Neuron (in vitro differentiated cells): ENCODE results near the gene ITPR2.

Source experiments
- H2AFZ ChIP-seq: one replicate; pipeline ENCODE4 v1.6.1; 2013; ENCODE audit warnings: low read depth, mild to moderate bottlenecking, inconsistent platforms, low read length, moderate library complexity
- H3K27me3 ChIP-seq: one replicate; pipeline ENCODE4 v1.6.1; 2013; ENCODE audit warnings: low read length; ENCODE audit not compliant: insufficient read depth
- H3K36me3 ChIP-seq: one replicate; pipeline ENCODE4 v1.6.1; 2013; ENCODE audit warnings: low read length; ENCODE audit not compliant: insufficient read depth
- H3K4me1 ChIP-seq: one replicate; pipeline ENCODE4 v1.6.1; 2013; ENCODE audit warnings: low read length; ENCODE audit not compliant: insufficient read depth
- H3K4me3 ChIP-seq: 2 replicates; pipeline ENCODE4 v1.5.1; 2013; ENCODE audit warnings: mild to moderate bottlenecking, low read length, moderate library complexity
- H3K9me3 ChIP-seq: one replicate; pipeline ENCODE4 v1.6.1; 2013; ENCODE audit warnings: low read length

Gene ITPR2

GRCh38 chr12:26832822-26833742 lies at the start of gene ITPR2:
TSS of gene ITPR2 (minus strand) at chr12:26833194. CDS start at chr12:26832781, 413 bp downstream.
- peaks cover 8% of the 10 kb centered on the region for H3K4me1 ChIP-seq
- H2AFZ ChIP-seq = peak within 1 kb of the TSS; percentile 94
- H3K27me3 ChIP-seq = peaks cover 5% of the 10 kb centered on the region
- H3K4me3 ChIP-seq = peak within 1 kb of the TSS; percentile 71
- no peaks in the 10 kb centered on the region for H3K36me3 ChIP-seq
- H3K9me3 ChIP-seq = no peaks in the 10 kb centered on the region

GRCh38 chr12:26880625-26881024 lies 47.6 kb upstream of the ITPR2 start:
- no peak overlapping the region for H2AFZ ChIP-seq
- H3K36me3 ChIP-seq = no peaks in the 10 kb centered on the region
- peaks cover 3% of the 10 kb centered on the region for H3K4me1 ChIP-seq
- H3K4me3 ChIP-seq = no peak overlapping the region
- no peaks in the 10 kb centered on the region for H3K9me3 ChIP-seq
- H3K27me3 ChIP-seq = no peaks in the 10 kb centered on the region

GRCh38 chr12:26878661-26879119 lies 45.7 kb upstream of the ITPR2 start:
- H3K9me3 ChIP-seq = peaks cover 1% of the 10 kb centered on the region

GRCh38 chr12:26874501-26875296 lies 41.7 kb upstream of the ITPR2 start:
- Histone ChIP-seq H3K4me1 (peaks cover 3% of the 10 kb centered on the region), H3K9me3 (peaks cover 1% of the 10 kb centered on the region), H3K27me3 (no peaks in the 10 kb centered on the region), H3K4me3 (no peak overlapping the region), H2AFZ (no peak overlapping the region), H3K36me3 (no peaks in the 10 kb centered on the region)

More at GRCh38 chr12:26878661-26879119, 45.7 kb upstream of the ITPR2 start:
- H3K4me1 ChIP-seq = peaks cover 3% of the 10 kb centered on the region
- H2AFZ ChIP-seq = no peak overlapping the region
- no peaks in the 10 kb centered on the region for H3K27me3 ChIP-seq
- no peaks in the 10 kb centered on the region for H3K36me3 ChIP-seq
- no peak overlapping the region for H3K4me3 ChIP-seq

GRCh38 chr12:26872625-26873024 lies 39.6 kb upstream of the ITPR2 start:
- no peaks in the 10 kb centered on the region for H3K27me3 ChIP-seq
- no peak overlapping the region for H3K4me3 ChIP-seq
- H2AFZ ChIP-seq = no peak overlapping the region
- H3K36me3 ChIP-seq = no peaks in the 10 kb centered on the region
- no peaks in the 10 kb centered on the region for H3K4me1 ChIP-seq
- peaks cover 1% of the 10 kb centered on the region for H3K9me3 ChIP-seq

GRCh38 chr12:26871985-26872384 lies 39.0 kb upstream of the ITPR2 start:
- Histone ChIP-seq H3K4me1 (no peaks in the 10 kb centered on the region), H3K36me3 (no peaks in the 10 kb centered on the region), H2AFZ (no peak overlapping the region), H3K27me3 (no peaks in the 10 kb centered on the region), H3K4me3 (no peak overlapping the region), H3K9me3 (peaks cover 1% of the 10 kb centered on the region)

- Histone ChIP-seq H3K27me3 (no peaks in the 10 kb centered on the region), H2AFZ (no peak overlapping the region), H3K4me3 (no peak overlapping the region)
These were observed 37.8 kb upstream of the ITPR2 start for GRCh38 chr12:26870491-26871419.

GRCh38 chr12:26869908-26870459 lies 37.0 kb upstream of the ITPR2 start:
- Histone ChIP-seq H3K27me3 (no peaks in the 10 kb centered on the region), H3K9me3 (peaks cover 1% of the 10 kb centered on the region), H3K36me3 (no peaks in the 10 kb centered on the region), H3K4me1 (no peaks in the 10 kb centered on the region), H2AFZ (no peak overlapping the region), H3K4me3 (no peak overlapping the region)

More at GRCh38 chr12:26870491-26871419, 37.8 kb upstream of the ITPR2 start:
- H3K36me3 ChIP-seq = no peaks in the 10 kb centered on the region
- H3K4me1 ChIP-seq = no peaks in the 10 kb centered on the region
- H3K9me3 ChIP-seq = peaks cover 1% of the 10 kb centered on the region

GRCh38 chr12:26869104-26869494 lies 36.1 kb upstream of the ITPR2 start:
- H3K4me1 ChIP-seq = no peaks in the 10 kb centered on the region
- H3K36me3 ChIP-seq = no peaks in the 10 kb centered on the region
- no peak overlapping the region for H2AFZ ChIP-seq
- no peak overlapping the region for H3K4me3 ChIP-seq
- H3K9me3 ChIP-seq = no peaks in the 10 kb centered on the region
- H3K27me3 ChIP-seq = no peaks in the 10 kb centered on the region

GRCh38 chr12:26868447-26869103 lies 35.6 kb upstream of the ITPR2 start:
- Histone ChIP-seq H3K4me3 (no peak overlapping the region), H3K4me1 (no peaks in the 10 kb centered on the region), H3K27me3 (no peaks in the 10 kb centered on the region), H2AFZ (no peak overlapping the region), H3K36me3 (no peaks in the 10 kb centered on the region), H3K9me3 (no peaks in the 10 kb centered on the region)

GRCh38 chr12:26867080-26867479 lies 34.1 kb upstream of the ITPR2 start:
- Histone ChIP-seq H3K36me3 (no peaks in the 10 kb centered on the region), H3K4me3 (no peak overlapping the region), H3K9me3 (no peaks in the 10 kb centered on the region), H3K27me3 (no peaks in the 10 kb centered on the region), H2AFZ (no peak overlapping the region), H3K4me1 (no peaks in the 10 kb centered on the region)

GRCh38 chr12:26863515-26863914 lies 30.5 kb upstream of the ITPR2 start:
- no peak overlapping the region for H2AFZ ChIP-seq
- no peak overlapping the region for H3K4me3 ChIP-seq
- H3K36me3 ChIP-seq = no peaks in the 10 kb centered on the region
- H3K4me1 ChIP-seq = no peaks in the 10 kb centered on the region
- H3K27me3 ChIP-seq = no peaks in the 10 kb centered on the region
- H3K9me3 ChIP-seq = peaks cover under 1% of the 10 kb centered on the region
